CD14-positive monocyte (primary cell): ENCODE results near the gene SOD1. TPM values are rescaled to one million over a fixed set of nuclear protein-coding genes. Genes with fewer than 3 reads are reported as not detected.

Experiments
- DNase-seq, 3 donors: peaks; one replicate each; pipeline ENCODE4 v3.0.0-alpha.2; 2011 to 2022
- H2AFZ ChIP-seq: 2 replicates; pipeline ENCODE4 v1.6.0; 2012; ENCODE audit warnings: mild to moderate bottlenecking, low read depth, low read length, inconsistent platforms; ENCODE audit not compliant: insufficient read depth, poor library complexity, severe bottlenecking
- H3K27ac ChIP-seq, 2 donors: 1 replicate in 1 of 2; 2 replicates in 1 of 2; pipeline ENCODE4 v1.5.1; 2012 to 2013; ENCODE audit warnings: low read length in 2 of 2, control low read depth in 1 of 2, inconsistent platforms in 1 of 2, low read depth in 1 of 2, mild to moderate bottlenecking in 1 of 2
- H3K27me3 ChIP-seq, 2 donors: one replicate each; pipeline versions ENCODE4 v1.6.0 to v1.6.1; 2011 to 2013; ENCODE audit warnings: low read length in 2 of 2; ENCODE audit not compliant: control insufficient read depth in 2 of 2, insufficient read depth in 2 of 2
- H3K36me3 ChIP-seq, 2 donors: replicated peaks in 1 of 2; 1 replicate in 1 of 2; 2 replicates in 1 of 2; pipeline versions ENCODE4 v1.5.1 to v1.6.1; 2012 to 2013; ENCODE audit warnings: low read length in 2 of 2, control low read depth in 1 of 2, inconsistent platforms in 1 of 2, mild to moderate bottlenecking in 1 of 2; ENCODE audit not compliant: insufficient read depth in 2 of 2, control insufficient read depth in 1 of 2
- H3K4me1 ChIP-seq, 2 donors: 1 replicate in 1 of 2; 2 replicates in 1 of 2; pipeline versions ENCODE4 v1.5.1 to v1.6.1; 2012 to 2013; ENCODE audit warnings: low read length in 2 of 2, control low read depth in 1 of 2, inconsistent platforms in 1 of 2, mild to moderate bottlenecking in 1 of 2, moderate library complexity in 1 of 2; ENCODE audit not compliant: insufficient read depth in 2 of 2, control insufficient read depth in 1 of 2
- H3K4me2 ChIP-seq: replicated peaks from 2 replicates; pipeline ENCODE3; 2012; ENCODE audit warnings: low read length, moderate library complexity, mild to moderate bottlenecking; ENCODE audit not compliant: poor library complexity, severe bottlenecking; ENCODE audit errors: extremely low read depth
- H3K4me3 ChIP-seq, 3 experiments: fragments of 200-600 bp in 1 of 3; sonication (generic) in 1 of 3; replicated peaks in 1 of 3; 1 replicate in 2 of 3; 2 replicates in 1 of 3; pipeline ENCODE4 v1.5.1; 2011 to 2013; ENCODE audit warnings: low read length in 3 of 3, mild to moderate bottlenecking in 3 of 3, control low read depth in 2 of 3, low read depth in 2 of 3, inconsistent platforms in 1 of 3, moderate library complexity in 1 of 3
- H3K79me2 ChIP-seq: 2 replicates; pipeline ENCODE4 v1.6.0; 2012; ENCODE audit warnings: mild to moderate bottlenecking, control low read depth, inconsistent platforms, low read length, moderate library complexity; ENCODE audit not compliant: insufficient read depth
- H3K9ac ChIP-seq: 2 replicates; pipeline ENCODE4 v1.6.0; 2017; ENCODE audit warnings: low read length, mild to moderate bottlenecking; ENCODE audit not compliant: insufficient read depth, poor library complexity, severe bottlenecking
- H3K9me3 ChIP-seq, 2 donors: replicated peaks in 1 of 2; 1 replicate in 1 of 2; 2 replicates in 1 of 2; pipeline versions ENCODE4 v1.5.1 to v1.6.1; 2012 to 2013; ENCODE audit warnings: low read length in 2 of 2, control low read depth in 1 of 2; ENCODE audit not compliant: control insufficient read depth in 1 of 2, insufficient read depth in 1 of 2
- H4K20me1 ChIP-seq: 2 replicates; pipeline ENCODE4 v1.6.0; 2012; ENCODE audit warnings: mild to moderate bottlenecking, low read length, control low read depth, moderate library complexity; ENCODE audit not compliant: insufficient read depth
- H3K27ac Mint-ChIP-seq, 7 donors: one replicate each; pipeline ENCODE4 v1.8.0; 2020; ENCODE audit warnings: mild to moderate bottlenecking in 7 of 7, mixed read lengths in 7 of 7, moderate library complexity in 6 of 7, inconsistent platforms in 2 of 7
- H3K27me3 Mint-ChIP-seq, 3 donors: one replicate each; pipeline ENCODE4 v1.8.0; 2021 to 2022; ENCODE audit warnings: low read depth in 3 of 3, mild to moderate bottlenecking in 3 of 3, mixed read lengths in 3 of 3, moderate library complexity in 3 of 3, inconsistent platforms in 1 of 3
- H3K36me3 Mint-ChIP-seq, 2 donors: one replicate each; pipeline ENCODE4 v1.8.0; 2020; ENCODE audit warnings: mixed read lengths in 2 of 2, inconsistent platforms in 1 of 2, mild to moderate bottlenecking in 1 of 2
- H3K4me1 Mint-ChIP-seq: one replicate; pipeline ENCODE4 v1.8.0; 2020; ENCODE audit warnings: mild to moderate bottlenecking, mixed read lengths
- H3K4me3 Mint-ChIP-seq, 2 donors: one replicate each; pipeline ENCODE4 v1.8.0; 2020; ENCODE audit warnings: mild to moderate bottlenecking in 2 of 2, mixed read lengths in 2 of 2, moderate library complexity in 1 of 2
- H3K9me3 Mint-ChIP-seq, 7 donors: one replicate each; pipeline ENCODE4 v1.8.0; 2020 to 2022; ENCODE audit warnings: mixed read lengths in 7 of 7, mild to moderate bottlenecking in 6 of 7, moderate library complexity in 6 of 7, inconsistent platforms in 2 of 7
- CTCF ChIP-seq: fragments of 200-600 bp; IDR thresholded peaks from one replicate; pipeline ENCODE4 v1.8.0; 2022; ENCODE audit warnings: antibody characterized with exemption, mild to moderate bottlenecking
- WGBS: methylation state at CpG from one replicate; pipeline ENCODE4 v1.1.5; 2013; ENCODE audit warnings: missing lambda C conversion rate; ENCODE audit not compliant: insufficient coverage; 5-methylcytosine and 5-hydroxymethylcytosine counted together
- intact Hi-C, 2 donors: fragments of 100-400 bp; cut with micrococcal nuclease; formaldehyde crosslinking; loops; one replicate each; pipeline versions ENCODE4 v1.15.0 to v1.15.1; 2023
- polyA plus RNA-seq, 3 donors: library from polyadenylated mRNA; depleted of rRNA in 1 of 3; unstranded in 2 of 3; stranded (reverse) in 1 of 3; fragments of 300-500 nt in 2 of 3; fragments of >200 nt in 1 of 3; fragmentation: Illumina TruSeq in 2 of 3; gene quantifications; 1 replicate in 2 of 3; 2 replicates in 1 of 3; pipeline ENCODE4 v1.2.3, GENCODE V29; 2012 to 2021

Gene SOD1
- polyA plus RNA-seq, 3 donors, result 79.6 to 174 (median 157) TPM

GRCh38 chr21:31641416-31641922 lies 18.0 kb upstream of the SOD1 start:
- peaks cover 0 to 3% of the 10 kb centered on the region in 2 donors for H3K36me3 Mint-ChIP-seq

GRCh38 chr21:31644643-31645042 lies 14.8 kb upstream of the SOD1 start:
- H3K27me3 Mint-ChIP-seq, result peaks cover 0 to 2% (median 2%) of the 10 kb centered on the region in 3 donors
- H3K4me3 Mint-ChIP-seq, result no peak overlapping the region
- no peak overlapping the region for H3K9ac ChIP-seq
- H3K4me2 ChIP-seq, result no peak overlapping the region
- no peaks in the 10 kb centered on the region for H3K36me3 Mint-ChIP-seq
- no peak overlapping the region for H3K27ac Mint-ChIP-seq
- TF ChIP-seq CTCF, result no peak
- H2AFZ ChIP-seq, result no peak overlapping the region
- no peak overlapping the region for H3K4me3 ChIP-seq
- H3K4me1 ChIP-seq, result no peaks in the 10 kb centered on the region
- no peaks in the 10 kb centered on the region for H3K27me3 ChIP-seq
- H4K20me1 ChIP-seq, result no peaks in the 10 kb centered on the region
- H3K9me3 Mint-ChIP-seq, result peaks cover 1 to 20% (median 7%) of the 10 kb centered on the region in 7 donors
- intact Hi-C loops, result no loop called here
- peaks cover 0 to 9% of the 10 kb centered on the region in 2 donors for H3K9me3 ChIP-seq
- WGBS, result no CpG with 5 or more reads among the region's 4 CpGs
- no peaks in the 10 kb centered on the region for H3K36me3 ChIP-seq
- H3K27ac ChIP-seq, result no peak overlapping the region
- no peaks in the 10 kb centered on the region for H3K79me2 ChIP-seq
- H3K4me1 Mint-ChIP-seq, result no peaks in the 10 kb centered on the region
- no peak for DNase-seq

More at GRCh38 chr21:31641416-31641922, 18.0 kb upstream of the SOD1 start:
- Mint-ChIP-seq H3K4me1 (no peaks in the 10 kb centered on the region), H3K27me3 (no peaks in the 10 kb centered on the region), H3K27ac (no peak overlapping the region), H3K9me3 (peaks cover 8 to 27% (median 16%) of the 10 kb centered on the region in 7 donors), H3K4me3 (no peak overlapping the region)
- TF ChIP-seq CTCF, result no peak
- Histone ChIP-seq H3K27me3 (no peaks in the 10 kb centered on the region), H3K9me3 (peaks cover 0 to 23% of the 10 kb centered on the region in 2 donors), H3K4me3 (no peak overlapping the region), H3K27ac (no peak overlapping the region), H4K20me1 (no peaks in the 10 kb centered on the region), H3K79me2 (no peaks in the 10 kb centered on the region), H2AFZ (no peak overlapping the region), H3K4me1 (no peaks in the 10 kb centered on the region), H3K4me2 (no peak overlapping the region), H3K9ac (no peak overlapping the region), H3K36me3 (no peaks in the 10 kb centered on the region)
- intact Hi-C loops, result no loop called here
- no peak for DNase-seq
- WGBS, result 96% methylated on average over 11 of the region's 12 CpGs
